ENCODE measurements around the gene ACSF2. TPM values are rescaled to one million over a fixed set of nuclear protein-coding genes. Genes with fewer than 3 reads are reported as not detected.

The ACSF2 gene
- total and polyA plus RNA-seq, 2 of the 13 experiments (the other 11 are each of a cell fraction or from before 2014, with no cell fraction given) = 87.3 to 109 TPM

DNA sequence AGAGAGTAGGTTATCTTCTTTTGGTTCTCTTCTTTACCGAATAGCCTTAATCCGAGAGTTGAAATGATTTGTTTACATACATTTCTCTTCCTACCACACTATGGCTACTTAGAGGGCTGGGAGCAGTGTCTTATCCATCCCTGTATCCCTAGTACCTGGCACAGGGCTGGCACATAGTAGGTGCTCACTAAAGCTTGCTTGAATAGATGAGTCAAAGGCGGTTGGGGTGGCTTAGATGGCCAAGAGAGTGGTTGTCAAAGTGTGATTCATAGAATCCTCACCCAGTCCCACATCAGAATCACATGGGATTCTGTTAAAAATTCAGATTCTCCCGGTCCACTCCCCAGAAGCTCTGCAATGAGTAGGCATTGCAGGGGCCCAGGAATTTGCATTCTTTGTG lies 31.6 kb downstream of the ACSF2 start:
- BruUV-seq (replicated peaks) = no TSS peak
- H4K20me1 ChIP-seq (ENCODE audit: insufficient read depth, low read length) = no peaks in the 10 kb centered on the region; the same call in 1 of the 2 replicates
- H3K79me2 ChIP-seq (ENCODE audit: insufficient read depth, low read length) = no peaks in the 10 kb centered on the region
- FAIRE-seq (no peak), ATAC-seq (no peak), DNase-seq (ENCODE audit: low spot score) (no peak)
- in situ Hi-C loops (cut with HindIII; ENCODE audit: extremely low pct_ligation_motif_present, low pct_unique_long_range_greater_than_20kb) = no loop called here
- POLR2A ChIA-PET = interaction anchor here (1.0 to 2.4 kb wide), 5 partner anchors 17 to 31 kb away, joined by 3 to 14 read pairs (median 10); partner anchors contain the start of gene ACSF2
- peaks cover 24% of the 10 kb centered on the region for H3K4me1 ChIP-seq (ENCODE audit: insufficient read depth, low read length)
- H3K4me3 ChIP-seq (replicated peaks in 1 of 3; ENCODE audit: insufficient read depth in 1 of 3, low read depth in 2 of 3, low read length in 3 of 3) = no peak overlapping the region
- 97% methylated on average over 4 of the region's 4 CpGs for WGBS (ENCODE audit: low lambda C conversion rate)
- no peak overlapping the region for H2AFZ ChIP-seq (ENCODE audit: low read length)
- no peak overlapping the region for H3K27ac ChIP-seq (ENCODE audit: extremely low read length, insufficient read depth, low read length)
- no peaks in the 10 kb centered on the region for H3K9me3 ChIP-seq (ENCODE audit: low read length)
- H3K4me2 ChIP-seq (ENCODE audit: low read depth, low read length) = no peak overlapping the region
- H3K27me3 ChIP-seq (ENCODE audit: control insufficient read depth in 1 of 2, insufficient read depth in 2 of 2, low read length in 2 of 2) = no peaks in the 10 kb centered on the region
- intact Hi-C loops (cut with micrococcal nuclease; ENCODE audit: unreplicated experiment) = no loop called here
- CTCF ChIA-PET (ENCODE audit: low intra/inter-chr PET ratio, low total read pairs) = no interaction called here
- TF ChIP-seq ZKSCAN1 (IDR thresholded peaks at IDR 0.05; ENCODE audit: low read length) = peak; percentile 63; the same call in 1 of the 2 replicates
- no peak for TF ChIP-seq XBP1 (CRISPR knock-in tag; IDR thresholded peaks at IDR 0.05)
- H3K36me3 ChIP-seq (replicated peaks in 1 of 2; ENCODE audit: control insufficient read depth in 1 of 2, insufficient read depth in 2 of 2, low read length in 2 of 2) = peaks cover 10 to 20% of the 10 kb centered on the region in 2 experiments; a peak in 4 of 5 replicates
- no peak overlapping the region for H3K9ac ChIP-seq (ENCODE audit: insufficient read depth, low read depth, low read length)

DNA sequence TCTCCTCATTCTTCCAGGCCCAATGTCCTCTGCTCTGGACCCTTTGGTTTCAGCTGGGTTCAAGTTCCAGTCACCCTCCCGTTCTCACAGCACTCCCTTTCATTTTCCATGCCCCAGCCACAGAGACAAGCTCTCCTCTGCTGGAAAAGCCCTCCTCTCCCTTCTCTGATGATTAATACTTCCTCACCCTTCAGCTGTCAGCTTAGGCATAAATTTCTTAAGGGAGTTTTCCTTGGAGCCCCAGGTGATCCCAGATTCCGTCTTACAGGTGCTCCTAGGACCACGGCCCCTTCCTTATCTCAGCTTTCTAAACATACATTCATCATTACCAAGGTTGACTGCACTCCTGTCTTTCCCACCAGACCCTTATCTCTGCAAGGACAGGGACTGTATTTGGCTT lies 32.3 kb downstream of the ACSF2 start:
- CTCF ChIA-PET (ENCODE audit: low intra/inter-chr PET ratio, low total read pairs) = no interaction called here
- no peak for ATAC-seq
- in situ Hi-C loops (cut with HindIII; ENCODE audit: extremely low pct_ligation_motif_present, low pct_unique_long_range_greater_than_20kb) = no loop called here

More for the DNA sequence above, 32.3 kb downstream of the ACSF2 start:
- no peak for FAIRE-seq
- no peaks in the 10 kb centered on the region for H3K79me2 ChIP-seq (ENCODE audit: insufficient read depth, low read length)
- H3K36me3 ChIP-seq (replicated peaks in 1 of 2; ENCODE audit: control insufficient read depth in 1 of 2, insufficient read depth in 2 of 2, low read length in 2 of 2) = peaks cover 10 to 24% of the 10 kb centered on the region in 2 experiments; a peak in 4 of 5 replicates
- peaks cover 24% of the 10 kb centered on the region for H3K4me1 ChIP-seq (ENCODE audit: insufficient read depth, low read length)
- no peaks in the 10 kb centered on the region; the same call in 1 of the 2 replicates for H4K20me1 ChIP-seq (ENCODE audit: insufficient read depth, low read length)
- no peak overlapping the region for H2AFZ ChIP-seq (ENCODE audit: low read length)
- intact Hi-C loops (cut with micrococcal nuclease; ENCODE audit: unreplicated experiment) = no loop called here
- no TSS peak for BruUV-seq (replicated peaks)
- H3K27ac ChIP-seq (ENCODE audit: extremely low read length, insufficient read depth, low read length) = peak overlapping the region; percentile 41
- 49% methylated on average over 3 of the region's 3 CpGs for WGBS (ENCODE audit: low lambda C conversion rate)
- H3K9ac ChIP-seq (ENCODE audit: insufficient read depth, low read depth, low read length) = 0 out of 2 replicates have a peak overlapping the region, but pooled peaks have one; percentile 17
- H3K4me3 ChIP-seq (replicated peaks in 1 of 3; ENCODE audit: insufficient read depth in 1 of 3, low read depth in 2 of 3, low read length in 3 of 3) = no peak overlapping the region
- DNase-seq (ENCODE audit: low spot score) = no peak
- TF ChIP-seq, protein P1, sequence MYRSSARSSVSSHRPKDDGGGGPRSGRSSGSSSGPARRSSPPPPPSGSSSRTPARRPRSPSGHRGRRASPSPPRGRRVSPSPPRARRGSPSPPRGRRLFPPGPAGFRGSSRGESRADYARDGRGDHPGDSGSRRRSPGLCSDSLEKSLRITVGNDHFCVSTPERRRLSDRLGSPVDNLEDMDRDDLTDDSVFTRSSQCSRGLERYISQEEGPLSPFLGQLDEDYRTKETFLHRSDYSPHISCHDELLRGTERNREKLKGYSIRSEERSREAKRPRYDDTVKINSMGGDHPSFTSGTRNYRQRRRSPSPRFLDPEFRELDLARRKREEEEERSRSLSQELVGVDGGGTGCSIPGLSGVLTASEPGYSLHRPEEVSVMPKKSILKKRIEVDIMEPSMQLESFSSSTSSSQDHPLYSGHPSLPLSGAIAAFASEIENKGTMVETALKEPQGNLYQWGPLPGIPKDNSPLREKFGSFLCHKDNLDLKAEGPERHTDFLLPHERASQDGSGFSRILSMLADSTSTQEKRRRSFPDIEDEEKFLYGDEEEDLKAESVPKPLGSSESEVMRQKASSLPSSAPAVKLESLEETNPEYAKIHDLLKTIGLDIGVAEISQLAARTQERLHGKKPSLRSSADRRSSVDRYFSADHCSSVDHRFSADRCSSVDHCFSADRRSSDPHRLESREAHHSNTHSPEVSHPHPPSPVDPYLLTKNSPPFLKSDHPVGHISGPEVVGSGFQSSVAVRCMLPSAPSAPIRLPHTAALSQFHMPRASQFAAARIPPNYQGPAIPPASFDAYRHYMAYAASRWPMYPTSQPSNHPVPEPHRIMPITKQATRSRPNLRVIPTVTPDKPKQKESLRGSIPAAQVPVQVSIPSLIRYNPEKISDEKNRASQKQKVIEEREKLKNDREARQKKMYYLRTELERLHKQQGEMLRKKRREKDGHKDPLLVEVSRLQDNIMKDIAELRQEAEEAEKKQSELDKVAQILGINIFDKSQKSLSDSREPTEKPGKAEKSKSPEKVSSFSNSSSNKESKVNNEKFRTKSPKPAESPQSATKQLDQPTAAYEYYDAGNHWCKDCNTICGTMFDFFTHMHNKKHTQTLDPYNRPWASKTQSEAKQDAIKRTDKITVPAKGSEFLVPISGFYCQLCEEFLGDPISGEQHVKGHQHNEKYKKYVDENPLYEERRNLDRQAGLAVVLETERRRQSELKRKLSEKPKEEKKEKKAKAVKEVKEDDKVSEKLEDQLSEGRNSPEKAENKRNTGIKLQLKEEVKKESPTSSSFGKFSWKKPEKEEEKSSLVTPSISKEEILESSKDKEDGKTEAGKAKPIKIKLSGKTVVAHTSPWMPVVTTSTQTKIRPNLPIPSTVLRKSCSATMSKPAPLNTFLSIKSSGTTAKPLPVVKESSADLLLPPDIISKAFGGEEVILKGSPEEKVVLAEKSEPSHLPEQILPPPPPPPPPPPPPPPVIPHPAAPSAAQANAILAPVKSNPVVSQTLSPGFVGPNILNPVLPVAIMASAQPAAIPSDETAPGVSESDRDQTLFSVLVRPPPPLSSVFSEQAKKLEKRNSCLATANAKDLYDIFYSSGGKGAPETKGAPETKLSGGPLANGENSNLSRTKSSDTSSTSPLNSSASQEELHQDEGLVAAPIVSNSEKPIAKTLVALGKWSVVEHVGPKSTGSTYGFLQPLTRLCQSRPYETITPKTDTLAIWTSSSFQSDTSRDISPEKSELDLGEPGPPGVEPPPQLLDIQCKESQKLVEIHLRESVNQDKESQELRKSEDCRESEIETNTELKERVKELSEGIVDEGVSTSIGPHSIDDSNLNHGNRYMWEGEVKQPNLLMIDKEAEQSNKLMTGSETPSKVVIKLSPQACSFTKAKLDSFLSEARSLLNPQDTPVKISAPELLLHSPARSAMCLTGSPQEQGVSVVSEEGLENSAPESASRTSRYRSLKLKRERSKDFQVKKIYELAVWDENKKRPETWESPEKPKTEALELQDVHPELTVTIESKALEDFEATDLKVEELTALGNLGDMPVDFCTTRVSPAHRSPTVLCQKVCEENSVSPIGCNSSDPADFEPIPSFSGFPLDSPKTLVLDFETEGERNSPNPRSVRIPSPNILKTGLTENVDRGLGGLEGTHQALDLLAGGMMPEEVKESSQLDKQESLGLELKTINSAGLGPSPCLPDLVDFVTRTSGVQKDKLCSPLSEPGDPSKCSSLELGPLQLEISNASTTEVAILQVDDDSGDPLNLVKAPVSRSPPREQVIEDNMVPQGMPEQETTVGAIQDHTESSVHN (CRISPR knock-in tag; IDR thresholded peaks at IDR 0.05) = no peak
- TF ChIP-seq ETV6 (CRISPR knock-in tag; conservative IDR thresholded peaks at IDR 0.05) (no peak), PITX1 (CRISPR knock-in tag; IDR thresholded peaks at IDR 0.05) (no peak), HNF4A (CRISPR knock-in tag; IDR thresholded peaks at IDR 0.05) (no peak), ATRX (CRISPR knock-in tag; IDR thresholded peaks at IDR 0.05; ENCODE audit: borderline replicate concordance) (no peak), ZSCAN9 (CRISPR knock-in tag; IDR thresholded peaks at IDR 0.05; ENCODE audit: borderline replicate concordance) (no peak), ZNF350 (CRISPR knock-in tag; IDR thresholded peaks at IDR 0.05; ENCODE audit: borderline replicate concordance, low read depth) (no peak), DNMT1 (CRISPR knock-in tag; IDR thresholded peaks at IDR 0.05) (no peak)
- H3K27me3 ChIP-seq (ENCODE audit: control insufficient read depth in 1 of 2, insufficient read depth in 2 of 2, low read length in 2 of 2) = no peaks in the 10 kb centered on the region
- no peaks in the 10 kb centered on the region for H3K9me3 ChIP-seq (ENCODE audit: low read length)
- POLR2A ChIA-PET = interaction anchor here (1.0 to 2.8 kb wide), 8 partner anchors 10 to 233 kb away, joined by 3 to 23 read pairs (median 10); partner anchors contain the start of genes ACSF2, CHAD and LRRC59
- H3K4me2 ChIP-seq (ENCODE audit: low read depth, low read length) = peak overlapping the region; percentile 62

All from HepG2 (cell line).